Keratinocyte (primary cell): ENCODE measurements around the gene TMEM126A. TPM values are rescaled to one million over a fixed set of nuclear protein-coding genes. Genes with fewer than 3 reads are reported as not detected.

Source experiments
- DNase-seq: peaks from one replicate; pipeline ENCODE4 v3.0.0-alpha.2; 2011; ENCODE audit warnings: low read depth, missing footprints, low spot score
- FAIRE-seq: peaks from 2 replicates; lab custom pipeline; 2011; peaks lifted over from hg19 to GRCh38; lab: Jason Lieb, UNC
- H2AFZ ChIP-seq: 2 replicates; pipeline ENCODE4 v1.6.0; 2012; ENCODE audit warnings: low read length, control low read depth, inconsistent platforms; ENCODE audit not compliant: control insufficient read depth
- H3K27ac ChIP-seq: 2 replicates; pipeline ENCODE4 v1.5.1; 2011; ENCODE audit warnings: low read length; ENCODE audit not compliant: control insufficient read depth, insufficient read depth
- H3K27me3 ChIP-seq: 3 replicates; pipeline ENCODE4 v1.6.0; 2011; ENCODE audit warnings: low read length; ENCODE audit not compliant: control insufficient read depth, insufficient read depth; ENCODE audit errors: extremely low read depth
- H3K36me3 ChIP-seq, 2 experiments: 2 replicates in 1 of 2; 3 replicates in 1 of 2; pipeline ENCODE4 v1.5.1; 2011; ENCODE audit warnings: low read length in 2 of 2, mild to moderate bottlenecking in 1 of 2; ENCODE audit not compliant: control insufficient read depth in 2 of 2, insufficient read depth in 2 of 2; ENCODE audit errors: extremely low read depth in 1 of 2
- H3K4me1 ChIP-seq: 3 replicates; pipeline ENCODE4 v1.5.1; 2011; ENCODE audit warnings: low read length; ENCODE audit not compliant: control insufficient read depth, insufficient read depth; ENCODE audit errors: extremely low read depth
- H3K4me2 ChIP-seq: 3 replicates; pipeline ENCODE4 v1.6.0; 2011; ENCODE audit warnings: low read depth, low read length; ENCODE audit not compliant: control insufficient read depth, insufficient read depth; ENCODE audit errors: extremely low read depth
- H3K4me3 ChIP-seq, 3 experiments: fragments of 200-600 bp in 1 of 3; sonication (generic) in 1 of 3; 2 replicates in 2 of 3; 3 replicates in 1 of 3; pipeline ENCODE4 v1.5.1; 2011 to 2016; ENCODE audit warnings: low read length in 3 of 3, mild to moderate bottlenecking in 3 of 3, control low read depth in 2 of 3, inconsistent platforms in 1 of 3, low read depth in 1 of 3, mixed read lengths in 1 of 3, mixed run types in 1 of 3, moderate library complexity in 1 of 3; ENCODE audit not compliant: control insufficient read depth in 2 of 3, insufficient read depth in 2 of 3; ENCODE audit errors: extremely low read depth in 1 of 3
- H3K79me2 ChIP-seq: 2 replicates; pipeline ENCODE4 v1.6.0; 2012; ENCODE audit warnings: low read length; ENCODE audit not compliant: control insufficient read depth, insufficient read depth
- H3K9ac ChIP-seq: 3 replicates; pipeline ENCODE4 v1.6.0; 2011; ENCODE audit warnings: low read length; ENCODE audit not compliant: control insufficient read depth, insufficient read depth; ENCODE audit errors: extremely low read depth
- H3K9me1 ChIP-seq: 3 replicates; pipeline ENCODE4 v1.6.0; 2011; ENCODE audit warnings: low read length; ENCODE audit not compliant: control insufficient read depth, insufficient read depth; ENCODE audit errors: extremely low read depth
- H3K9me3 ChIP-seq: 2 replicates; pipeline ENCODE4 v1.5.1; 2012; ENCODE audit warnings: low read depth, low read length; ENCODE audit not compliant: control insufficient read depth
- H4K20me1 ChIP-seq: 3 replicates; pipeline ENCODE4 v1.6.0; 2011; ENCODE audit warnings: low read length; ENCODE audit not compliant: control insufficient read depth, insufficient read depth; ENCODE audit errors: extremely low read depth
- EZH2 ChIP-seq: IDR thresholded peaks from one replicate; pipeline ENCODE4 v1.6.1; 2012; ENCODE audit warnings: inconsistent platforms, mild to moderate bottlenecking, low read length, moderate library complexity
- dilution Hi-C: fragments of 300-500 bp; cut with MboI; formaldehyde crosslinking; loops from one replicate; pipeline ENCODE4 v1.7.0; 2020; ENCODE audit warnings: low sequenced_read_pairs; ENCODE audit not compliant: extremely low pct_ligation_motif_present
- polyA plus RNA-seq, 5 experiments: library from polyadenylated mRNA; depleted of rRNA in 3 of 5; stranded (reverse) in 3 of 5; stranded (forward) in 1 of 5; unstranded in 1 of 5; fragments of >200 nt; gene quantifications; 1 replicate in 1 of 5; 2 replicates in 3 of 5; 3 replicates in 1 of 5; pipeline versions ENCODE4 v1.2.1 to v1.2.3, GENCODE V29; 2011 to 2012; ENCODE audit warnings: missing spikeins in 2 of 5, low read depth in 1 of 5, low replicate concordance in 1 of 5
- TF ChIP-seq, protein P1 (sequence below), 3 experiments: IDR thresholded peaks in 1 of 3; conservative IDR thresholded peaks in 1 of 3; optimal IDR thresholded peaks in 1 of 3; 2 replicates in 2 of 3; 3 replicates in 1 of 3; pipeline versions ENCODE3 to v1.5.1; 2011; ENCODE audit warnings: low read length in 3 of 3, mild to moderate bottlenecking in 3 of 3, moderate library complexity in 2 of 3, control low read depth in 1 of 3, inconsistent platforms in 1 of 3; ENCODE audit not compliant: insufficient read depth in 2 of 3; ENCODE audit errors: extremely low read depth in 1 of 3

TMEM126A gene
- polyA plus RNA-seq, 1 donor (not counting 4 experiments of a cell fraction or from before 2014, with no cell fraction given): 70.2 TPM

DNA sequence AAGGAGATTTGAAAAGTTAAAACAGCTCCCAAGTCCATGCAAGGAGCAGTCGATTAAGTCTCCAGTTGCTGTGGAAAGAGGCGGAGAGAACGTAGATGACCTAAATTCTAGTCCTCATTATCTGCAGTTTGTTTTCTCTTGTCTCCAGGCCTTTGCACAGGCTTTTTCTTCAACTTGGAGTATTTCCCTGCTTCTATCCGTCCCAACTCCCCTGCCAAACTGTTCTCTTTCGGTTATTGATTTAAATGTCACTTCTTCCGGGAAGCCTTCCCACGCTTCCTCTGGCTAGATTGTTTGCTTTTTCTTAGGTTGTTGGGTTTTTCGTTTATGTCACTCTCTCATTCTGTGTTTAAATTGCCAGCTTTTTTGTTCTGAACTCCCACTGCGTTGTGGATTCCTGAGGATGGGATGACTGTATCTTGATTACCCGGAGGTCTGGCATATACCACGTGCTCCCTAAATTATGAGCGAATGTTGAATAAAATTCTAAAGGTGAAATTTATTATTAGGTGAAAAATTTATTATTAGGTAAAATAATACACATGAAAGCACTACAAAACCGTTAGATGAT is 18.9 kb upstream of the TMEM126A start:
- FAIRE-seq: peak; percentile 61
- Histone ChIP-seq H3K79me2 (peaks cover 35% of the 10 kb centered on the region), H3K9me3 (no peaks in the 10 kb centered on the region), H3K27me3 (no peaks in the 10 kb centered on the region), H3K4me1 (peaks cover 20% of the 10 kb centered on the region), H3K27ac (peak overlapping the region; percentile 94), H2AFZ (peak overlapping the region; percentile 97), H3K9ac (peak overlapping the region; percentile 90), H3K9me1 (no peaks in the 10 kb centered on the region), H3K4me2 (peak overlapping the region; percentile 82), H3K4me3 (peak overlapping the region; percentile 55 to 94 (median 93)), H3K36me3 (no peaks in the 10 kb centered on the region), H4K20me1 (no peaks in the 10 kb centered on the region)
- dilution Hi-C loops: no loop called here
- TF ChIP-seq EZH2: no peak
- TF ChIP-seq, protein P1, sequence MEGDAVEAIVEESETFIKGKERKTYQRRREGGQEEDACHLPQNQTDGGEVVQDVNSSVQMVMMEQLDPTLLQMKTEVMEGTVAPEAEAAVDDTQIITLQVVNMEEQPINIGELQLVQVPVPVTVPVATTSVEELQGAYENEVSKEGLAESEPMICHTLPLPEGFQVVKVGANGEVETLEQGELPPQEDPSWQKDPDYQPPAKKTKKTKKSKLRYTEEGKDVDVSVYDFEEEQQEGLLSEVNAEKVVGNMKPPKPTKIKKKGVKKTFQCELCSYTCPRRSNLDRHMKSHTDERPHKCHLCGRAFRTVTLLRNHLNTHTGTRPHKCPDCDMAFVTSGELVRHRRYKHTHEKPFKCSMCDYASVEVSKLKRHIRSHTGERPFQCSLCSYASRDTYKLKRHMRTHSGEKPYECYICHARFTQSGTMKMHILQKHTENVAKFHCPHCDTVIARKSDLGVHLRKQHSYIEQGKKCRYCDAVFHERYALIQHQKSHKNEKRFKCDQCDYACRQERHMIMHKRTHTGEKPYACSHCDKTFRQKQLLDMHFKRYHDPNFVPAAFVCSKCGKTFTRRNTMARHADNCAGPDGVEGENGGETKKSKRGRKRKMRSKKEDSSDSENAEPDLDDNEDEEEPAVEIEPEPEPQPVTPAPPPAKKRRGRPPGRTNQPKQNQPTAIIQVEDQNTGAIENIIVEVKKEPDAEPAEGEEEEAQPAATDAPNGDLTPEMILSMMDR (optimal IDR thresholded peaks at IDR 0.05 in 1 of 3, IDR thresholded peaks at IDR 0.05 in 1 of 3, conservative IDR thresholded peaks at IDR 0.05 in 1 of 3; ENCODE audit: extremely low read depth in 1 of 3, insufficient read depth in 2 of 3, low read length in 3 of 3): no peak
- no peak for DNase-seq

DNA sequence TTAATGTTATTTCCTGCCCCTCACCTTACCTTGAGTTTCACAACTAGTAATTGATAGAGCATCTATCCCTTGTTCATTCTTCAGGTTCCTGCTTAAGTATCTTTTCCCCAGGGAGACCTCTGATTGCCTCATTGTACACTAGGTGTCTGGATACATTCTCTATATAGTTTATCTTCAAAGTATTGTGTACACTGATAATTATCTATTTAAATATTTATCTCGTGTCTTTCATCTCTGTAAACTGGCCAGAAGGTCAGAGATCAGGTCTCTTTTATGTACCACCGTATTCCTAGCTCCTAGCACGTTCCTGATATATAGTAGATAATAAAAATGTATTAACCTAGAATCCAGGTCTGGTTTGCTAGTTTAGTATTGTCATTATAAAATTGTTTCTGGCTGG is 13.0 kb upstream of the TMEM126A start:
- dilution Hi-C loops: no loop called here
- TF ChIP-seq, protein P1 (optimal IDR thresholded peaks at IDR 0.05 in 1 of 3, IDR thresholded peaks at IDR 0.05 in 1 of 3, conservative IDR thresholded peaks at IDR 0.05 in 1 of 3; ENCODE audit: extremely low read depth in 1 of 3, insufficient read depth in 2 of 3, low read length in 3 of 3): no peak
- no peak for TF ChIP-seq EZH2

More for the DNA sequence above, 13.0 kb upstream of the TMEM126A start:
- no peaks in the 10 kb centered on the region for H3K9me1 ChIP-seq
- H3K4me2 ChIP-seq: no peak overlapping the region
- H2AFZ ChIP-seq: no peak overlapping the region
- H3K9me3 ChIP-seq: no peaks in the 10 kb centered on the region
- FAIRE-seq (no peak), DNase-seq (no peak)
- H3K4me3 ChIP-seq: no peak overlapping the region
- no peak overlapping the region for H3K9ac ChIP-seq
- H3K36me3 ChIP-seq: peaks cover 5 to 8% of the 10 kb centered on the region in 2 experiments
- peaks cover 6% of the 10 kb centered on the region for H3K4me1 ChIP-seq
- no peaks in the 10 kb centered on the region for H3K27me3 ChIP-seq
- H3K27ac ChIP-seq: no peak overlapping the region
- H4K20me1 ChIP-seq: no peaks in the 10 kb centered on the region
- peaks cover 22% of the 10 kb centered on the region for H3K79me2 ChIP-seq
